ENCODE measurements around the gene FAM219A.

The FAM219A gene

DNA sequence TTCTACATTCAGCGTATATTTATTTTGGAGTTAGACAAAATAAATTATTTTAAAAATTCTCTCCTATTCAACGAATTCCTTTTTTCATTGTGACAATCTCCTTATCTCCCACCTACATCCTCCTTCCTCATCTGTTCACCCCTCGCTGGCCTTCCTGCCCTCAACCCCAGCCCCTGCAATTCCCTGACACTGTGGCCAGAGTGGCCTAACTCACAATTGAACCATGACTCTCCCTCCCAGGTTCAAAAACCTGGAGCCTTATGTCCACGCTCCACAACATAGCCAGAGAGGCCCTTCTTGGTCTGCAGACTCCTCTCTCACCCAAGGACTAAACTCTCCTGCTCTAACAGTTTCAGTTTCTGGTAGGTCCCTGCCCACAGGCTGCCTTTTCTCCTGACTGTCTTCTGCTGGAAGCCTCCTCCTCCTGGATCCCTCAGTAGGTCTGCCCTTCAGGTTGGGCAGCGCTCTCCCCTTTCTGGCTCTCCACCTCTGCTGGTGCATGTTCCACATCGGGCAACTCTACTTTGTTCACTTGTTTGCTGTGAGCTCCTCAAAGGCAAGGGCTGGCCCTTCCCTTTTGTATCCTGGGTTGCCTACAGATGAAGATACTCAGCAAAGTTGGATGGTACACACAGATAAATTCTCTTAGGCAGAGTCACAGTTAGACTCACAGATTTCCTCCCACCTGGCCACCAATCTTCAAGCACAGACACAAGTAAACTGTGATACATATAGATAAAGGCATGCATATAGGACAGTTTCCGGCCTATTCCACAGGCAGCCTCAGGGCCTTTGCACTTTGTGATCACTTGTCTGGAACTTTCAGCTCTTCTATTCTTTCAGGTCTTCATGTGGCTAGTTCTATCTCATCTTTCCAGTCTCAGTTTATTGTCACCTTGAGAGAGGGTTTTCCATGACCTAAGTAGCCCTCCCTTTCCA is 61.8 kb downstream of the FAM219A start:
- no peak overlapping the region for H3K4me3 ChIP-seq (ENCODE audit: low read depth, low read length)
- in situ Hi-C loops (cut with HindIII; ENCODE audit: low sequenced_read_pairs): no loop called here
- DNase-seq (ENCODE audit: low read depth): no peak
- no peak for TF ChIP-seq CTCF (IDR thresholded peaks at IDR 0.05; ENCODE audit: low read depth, low read length, missing control alignments)

DNA sequence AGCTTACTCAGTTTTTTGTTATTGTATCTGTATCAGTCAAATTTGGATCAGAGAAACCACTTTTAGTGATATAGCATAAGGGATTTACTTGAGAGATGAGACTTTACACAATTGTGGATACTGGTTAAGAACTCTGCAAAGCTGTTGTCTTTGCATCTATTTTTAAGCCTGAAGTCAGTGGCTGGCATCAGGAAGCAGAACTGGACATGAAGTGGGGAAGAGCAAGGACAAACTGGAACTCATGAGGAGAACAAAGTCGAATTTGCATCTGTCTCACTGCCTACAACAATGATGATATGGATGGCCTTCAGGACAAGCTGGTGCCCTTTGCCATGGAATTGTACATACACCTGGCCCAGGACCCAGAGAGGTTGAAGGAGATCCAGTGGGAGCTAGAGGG is 65.9 kb downstream of the FAM219A start:
- in situ Hi-C loops (cut with HindIII; ENCODE audit: low sequenced_read_pairs): no loop called here
- no peak for TF ChIP-seq CTCF (IDR thresholded peaks at IDR 0.05; ENCODE audit: low read depth, low read length, missing control alignments)
- H3K4me3 ChIP-seq (ENCODE audit: low read depth, low read length): no peak overlapping the region
- DNase-seq (ENCODE audit: low read depth): no peak

GRCh38 chr9:34387239-34387638 is 71.1 kb downstream of the FAM219A start:
- H3K4me3 ChIP-seq (ENCODE audit: low read depth, low read length): no peak overlapping the region
- no peak for DNase-seq (ENCODE audit: low read depth)
- in situ Hi-C loops (cut with HindIII; ENCODE audit: low sequenced_read_pairs): no loop called here
- no peak for TF ChIP-seq CTCF (IDR thresholded peaks at IDR 0.05; ENCODE audit: low read depth, low read length, missing control alignments)

- in situ Hi-C loops (cut with HindIII; ENCODE audit: low sequenced_read_pairs): no loop called here
- TF ChIP-seq CTCF (IDR thresholded peaks at IDR 0.05; ENCODE audit: low read depth, low read length, missing control alignments): no peak
- no peak overlapping the region for H3K4me3 ChIP-seq (ENCODE audit: low read depth, low read length)
- no peak for DNase-seq (ENCODE audit: low read depth)
Observed at GRCh38 chr9:34386656-34387055, 71.7 kb downstream of the FAM219A start.

DNA sequence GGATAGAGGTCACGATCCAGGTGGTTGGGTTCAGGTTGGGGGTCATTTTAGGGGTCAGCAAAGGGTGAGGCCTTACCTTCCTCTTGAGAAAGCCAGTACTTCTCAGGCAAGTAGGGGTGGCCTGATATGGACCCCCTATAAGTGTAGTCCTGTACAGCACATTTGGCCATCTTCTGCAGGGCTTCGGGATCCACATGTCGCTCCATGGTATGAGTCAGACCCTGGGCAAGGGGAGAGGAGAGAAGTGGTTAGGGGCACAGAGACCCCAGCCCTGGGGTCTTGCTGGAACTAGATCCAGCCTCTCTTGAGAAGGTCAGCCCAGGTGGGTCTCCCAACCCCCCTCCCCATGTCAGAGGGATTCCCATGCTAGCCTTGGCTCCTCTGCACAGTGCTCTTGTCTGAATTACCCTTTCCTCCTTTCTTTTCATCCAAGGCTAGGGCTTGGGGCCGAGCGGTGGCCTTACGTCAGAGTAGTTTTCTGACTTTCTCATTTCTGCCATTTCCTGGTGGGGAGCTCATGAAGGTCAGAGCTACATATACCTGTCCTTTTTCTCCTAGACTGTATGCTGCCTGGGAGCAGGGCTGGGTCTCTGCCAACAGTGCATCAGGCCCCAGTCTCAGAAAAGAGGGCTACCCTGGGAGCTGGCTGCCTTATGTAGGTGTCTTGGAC is 72.7 kb downstream of the FAM219A start:
- no peak for TF ChIP-seq CTCF (IDR thresholded peaks at IDR 0.05; ENCODE audit: low read depth, low read length, missing control alignments)
- no peak for DNase-seq (ENCODE audit: low read depth)
- no peak overlapping the region for H3K4me3 ChIP-seq (ENCODE audit: low read depth, low read length)
- in situ Hi-C loops (cut with HindIII; ENCODE audit: low sequenced_read_pairs): no loop called here

DNA sequence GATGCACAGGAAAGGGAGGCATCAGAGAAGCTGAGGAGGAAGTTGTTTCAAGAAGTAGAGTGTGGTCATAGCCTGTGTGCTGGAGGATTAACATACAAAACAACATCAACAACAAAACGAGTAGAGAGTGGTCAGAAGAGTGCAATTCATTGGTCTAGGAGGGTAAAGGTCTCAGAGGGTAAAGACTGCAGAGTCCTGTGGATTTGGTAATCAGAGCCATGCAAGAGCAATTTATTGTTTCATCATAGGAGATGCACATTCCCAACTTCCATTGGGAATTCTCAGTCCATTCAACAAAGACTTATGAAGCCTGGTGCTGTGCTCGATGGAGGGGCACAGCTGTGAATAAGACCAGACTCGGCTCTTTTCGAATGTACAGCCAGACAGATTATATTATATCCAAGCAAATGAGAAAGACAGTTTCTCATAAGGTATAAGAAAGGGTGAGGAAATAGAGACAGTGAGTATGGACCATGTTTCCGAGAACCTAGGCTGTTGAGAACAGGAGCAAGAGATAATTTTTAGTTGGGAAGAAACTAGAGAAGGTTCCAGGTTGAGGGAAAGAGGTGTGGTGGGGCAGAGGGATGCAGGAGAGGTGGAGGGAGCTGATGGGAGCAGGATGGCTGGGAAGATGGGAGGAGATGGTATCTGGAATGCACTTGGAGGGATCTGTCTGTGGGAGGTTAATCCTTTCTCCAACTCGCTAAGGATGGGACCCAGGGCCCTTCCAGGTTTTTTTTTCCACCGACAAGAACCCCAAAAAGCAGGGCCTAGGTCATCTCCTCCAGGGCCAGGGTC is 73.8 kb downstream of the FAM219A start:
- no peak for DNase-seq (ENCODE audit: low read depth)
- no peak overlapping the region for H3K4me3 ChIP-seq (ENCODE audit: low read depth, low read length)
- in situ Hi-C loops (cut with HindIII; ENCODE audit: low sequenced_read_pairs): no loop called here
- no peak for TF ChIP-seq CTCF (IDR thresholded peaks at IDR 0.05; ENCODE audit: low read depth, low read length, missing control alignments)
